K562 (cell line): Measurements from ENCODE around the gene SYVN1. TPM values are rescaled to one million over a fixed set of nuclear protein-coding genes. Genes with fewer than 3 reads are reported as not detected.

Experiments
- CBX2 ChIP-seq: fragments of 200-600 bp; sonication (generic); IDR thresholded peaks from one replicate; pipeline ENCODE4 v1.6.1; 2012; ENCODE audit warnings: mild to moderate bottlenecking, low read length, inconsistent platforms; ENCODE audit not compliant: insufficient read depth, poor library complexity, severe bottlenecking
- CHCHD3 ChIP-seq: fragments of 250-450 bp; sonication (Bioruptor Pico); IDR thresholded peaks from 2 replicates; pipeline ENCODE4 v2.1.2; 2022; ENCODE audit warnings: mild to moderate bottlenecking
- DNMT1 ChIP-seq: fragments of 450-650 bp; IDR thresholded peaks from 2 replicates; pipeline ENCODE4 v1.6.1; 2016; ENCODE audit warnings: antibody characterized with exemption, mild to moderate bottlenecking
- E2F1 ChIP-seq: sonication (generic); formaldehyde crosslinking; IDR thresholded peaks from 2 replicates; pipeline ENCODE4 v1.8.1; 2023; ENCODE audit warnings: mild to moderate bottlenecking, missing genetic modification reagents, moderate library complexity
- FOXA3 ChIP-seq, 2 experiments: fragments of 450-650 bp in 1 of 2; sonication (generic) in 1 of 2; formaldehyde crosslinking; IDR thresholded peaks in 1 of 2; conservative IDR thresholded peaks in 1 of 2; 2 replicates each; pipeline versions ENCODE4 v1.4.0 to v1.8.0; 2020 to 2022; ENCODE audit warnings: mild to moderate bottlenecking in 2 of 2, missing genetic modification reagents in 1 of 2
- HDAC8 ChIP-seq: fragments of 450-650 bp; IDR thresholded peaks from 2 replicates; pipeline ENCODE4 v1.6.1; 2016; ENCODE audit warnings: mild to moderate bottlenecking, missing genetic modification characterization, moderate library complexity, missing compliant biosample characterization
- MAFF ChIP-seq: IDR thresholded peaks from 2 replicates; pipeline ENCODE4 v1.6.1; 2012; ENCODE audit warnings: low read length, improper control_type of control experiment
- NCOA6 ChIP-seq: fragments of 450-650 bp; IDR thresholded peaks from 2 replicates; pipeline ENCODE4 v1.6.1; 2017; ENCODE audit warnings: mild to moderate bottlenecking
- POLR2H ChIP-seq: IDR thresholded peaks from 2 replicates; pipeline ENCODE4 v1.6.1; 2016; ENCODE audit warnings: missing genetic modification characterization, low read depth, mild to moderate bottlenecking, control low read depth, missing compliant biosample characterization, moderate library complexity
- RBM22 ChIP-seq: fragments of 200-400 bp; formaldehyde crosslinking; IDR thresholded peaks from 2 replicates; pipeline ENCODE4 v1.6.1; 2018; ENCODE audit warnings: low read length, low read depth; ENCODE audit not compliant: poor library complexity, severe bottlenecking
- ZFPM2 ChIP-seq: fragments of 250-450 bp; sonication (Bioruptor Pico); IDR thresholded peaks from 2 replicates; pipeline ENCODE4 v1.5.1; 2022; ENCODE audit warnings: mild to moderate bottlenecking
- ZMIZ1 ChIP-seq, 2 experiments: fragments of 150-350 bp in 1 of 2; IDR thresholded peaks; 2 replicates each; pipeline ENCODE4 v1.6.1; 2012 to 2016; ENCODE audit warnings: low read depth in 2 of 2, low read length in 2 of 2, mild to moderate bottlenecking in 1 of 2, moderate library complexity in 1 of 2
- ZNF655 ChIP-seq: fragments of 250-450 bp; sonication (Bioruptor Pico); IDR thresholded peaks from 2 replicates; pipeline ENCODE4 v1.5.0; 2021
- polyA plus RNA-seq, 8 experiments: library from polyadenylated mRNA; depleted of rRNA in 4 of 8; stranded (reverse) in 5 of 8; unstranded in 3 of 8; fragments of >200 nt; fragmentation: Nextera tagmentation in 2 of 8; fragmentation: Illumina TruSeq in 1 of 8; extraction: Ambion mirVana in 2 of 8; extraction: Trizol in 1 of 8; gene quantifications; 2 replicates each; pipeline versions ENCODE4 v1.2.1 to v1.2.3, GENCODE V29; 2011 to 2014; ENCODE audit warnings: inconsistent platforms in 1 of 8, missing spikeins in 1 of 8
- total RNA-seq, 7 experiments: library from RNA; depleted of rRNA in 6 of 7; stranded (reverse); fragments of >200 nt in 6 of 7; fragmentation: Illumina TruSeq in 2 of 7; extraction: Trizol in 2 of 7; gene quantifications; 2 replicates each; pipeline versions ENCODE4 v1.2.1 to v1.2.3, GENCODE V29; 2011 to 2021; ENCODE audit warnings: low replicate concordance in 1 of 7

SYVN1 gene
- total and polyA plus RNA-seq, 9 of the 15 experiments (the other 6 are each of a cell fraction or from before 2014, with no cell fraction given), result 0.41 to 47.4 (median 9.9) TPM

GRCh38 chr11:65110354-65110861 is 23.9 kb downstream of the SYVN1 start (continued):
- TF ChIP-seq ZMIZ1 (IDR thresholded peaks at IDR 0.05; ENCODE audit: low read depth in 2 of 2, low read length in 2 of 2) (0 out of 4 replicates have a peak, but pooled peaks of 1 of the 2 experiments have one; percentile 43), MAFF (peak; percentile 8; the same call in 1 of the 2 replicates), FOXA3 (CRISPR knock-in tag; conservative IDR thresholded peaks at IDR 0.05 in 1 of 2, IDR thresholded peaks at IDR 0.05 in 1 of 2) (no peak), CHCHD3 (CRISPR knock-in tag) (no peak), CBX2 (no peak), RBM22 (no peak), HDAC8 (no peak), POLR2H (no peak), E2F1 (CRISPR knock-in tag) (peak; percentile 48; the same call in 1 of the 2 replicates), ZNF655 (CRISPR knock-in tag) (no peak), DNMT1 (no peak), NCOA6 (no peak), ZFPM2 (CRISPR knock-in tag) (no peak)
